Measurements from ENCODE around the gene EPS8L3. TPM values are rescaled to one million over a fixed set of nuclear protein-coding genes. Genes with fewer than 3 reads are reported as not detected.

EPS8L3 gene
- polyA plus RNA-seq, 1 donor (not counting 4 experiments of a cell fraction or from before 2014, with no cell fraction given): not detected

DNA sequence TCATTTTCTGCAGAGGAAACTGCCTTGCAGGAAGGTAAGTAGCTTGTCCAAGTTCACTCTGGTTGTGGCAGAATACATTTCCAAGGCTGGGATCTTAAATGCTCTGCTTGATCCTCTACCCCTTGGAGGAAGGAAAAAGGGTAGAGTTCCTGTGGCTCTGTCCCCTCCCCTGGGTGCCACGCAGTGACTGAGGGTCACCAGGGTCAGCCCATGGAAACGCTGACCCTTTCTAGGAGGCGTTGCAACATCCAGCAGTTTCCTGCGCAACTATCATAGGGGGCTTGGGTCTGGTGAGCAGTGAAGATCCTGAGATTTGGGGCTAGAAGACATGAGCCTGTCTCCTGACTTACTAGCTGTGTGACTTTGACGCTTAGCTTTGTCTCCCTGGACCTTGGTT is 29.4 kb upstream of the EPS8L3 start:
- Histone ChIP-seq H3K79me2 (ENCODE audit: control insufficient read depth, insufficient read depth, low read length) (no peaks in the 10 kb centered on the region), H3K4me2 (ENCODE audit: control insufficient read depth, extremely low read depth, insufficient read depth, low read depth, low read length) (peak overlapping the region; percentile 56), H3K9me3 (ENCODE audit: control insufficient read depth, low read depth, low read length) (no peaks in the 10 kb centered on the region), H3K4me1 (ENCODE audit: control insufficient read depth, extremely low read depth, insufficient read depth, low read length) (peaks cover 22% of the 10 kb centered on the region), H3K9ac (ENCODE audit: control insufficient read depth, extremely low read depth, insufficient read depth, low read length) (no peak overlapping the region), H4K20me1 (ENCODE audit: control insufficient read depth, extremely low read depth, insufficient read depth, low read length) (no peaks in the 10 kb centered on the region), H3K27me3 (ENCODE audit: control insufficient read depth, extremely low read depth, insufficient read depth, low read length) (no peaks in the 10 kb centered on the region), H3K27ac (ENCODE audit: control insufficient read depth, insufficient read depth, low read length) (no peak overlapping the region), H2AFZ (ENCODE audit: control insufficient read depth, low read length) (no peak overlapping the region), H3K4me3 (ENCODE audit: control insufficient read depth in 2 of 3, extremely low read depth in 1 of 3, insufficient read depth in 2 of 3, low read depth in 1 of 3, low read length in 3 of 3) (no peak overlapping the region), H3K9me1 (ENCODE audit: control insufficient read depth, extremely low read depth, insufficient read depth, low read length) (no peaks in the 10 kb centered on the region), H3K36me3 (ENCODE audit: control insufficient read depth in 2 of 2, extremely low read depth in 1 of 2, insufficient read depth in 2 of 2, low read length in 2 of 2) (no peaks in the 10 kb centered on the region)
- TF ChIP-seq, protein P1, sequence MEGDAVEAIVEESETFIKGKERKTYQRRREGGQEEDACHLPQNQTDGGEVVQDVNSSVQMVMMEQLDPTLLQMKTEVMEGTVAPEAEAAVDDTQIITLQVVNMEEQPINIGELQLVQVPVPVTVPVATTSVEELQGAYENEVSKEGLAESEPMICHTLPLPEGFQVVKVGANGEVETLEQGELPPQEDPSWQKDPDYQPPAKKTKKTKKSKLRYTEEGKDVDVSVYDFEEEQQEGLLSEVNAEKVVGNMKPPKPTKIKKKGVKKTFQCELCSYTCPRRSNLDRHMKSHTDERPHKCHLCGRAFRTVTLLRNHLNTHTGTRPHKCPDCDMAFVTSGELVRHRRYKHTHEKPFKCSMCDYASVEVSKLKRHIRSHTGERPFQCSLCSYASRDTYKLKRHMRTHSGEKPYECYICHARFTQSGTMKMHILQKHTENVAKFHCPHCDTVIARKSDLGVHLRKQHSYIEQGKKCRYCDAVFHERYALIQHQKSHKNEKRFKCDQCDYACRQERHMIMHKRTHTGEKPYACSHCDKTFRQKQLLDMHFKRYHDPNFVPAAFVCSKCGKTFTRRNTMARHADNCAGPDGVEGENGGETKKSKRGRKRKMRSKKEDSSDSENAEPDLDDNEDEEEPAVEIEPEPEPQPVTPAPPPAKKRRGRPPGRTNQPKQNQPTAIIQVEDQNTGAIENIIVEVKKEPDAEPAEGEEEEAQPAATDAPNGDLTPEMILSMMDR (optimal IDR thresholded peaks at IDR 0.05 in 1 of 3, IDR thresholded peaks at IDR 0.05 in 1 of 3, conservative IDR thresholded peaks at IDR 0.05 in 1 of 3; ENCODE audit: extremely low read depth in 1 of 3, insufficient read depth in 2 of 3, low read length in 3 of 3): no peak
- TF ChIP-seq EZH2 (IDR thresholded peaks at IDR 0.05; ENCODE audit: low read length): no peak
- FAIRE-seq: no peak
- dilution Hi-C loops (cut with MboI; ENCODE audit: extremely low pct_ligation_motif_present, low sequenced_read_pairs): no loop called here
- no peak for DNase-seq (ENCODE audit: low read depth, low spot score)

DNA sequence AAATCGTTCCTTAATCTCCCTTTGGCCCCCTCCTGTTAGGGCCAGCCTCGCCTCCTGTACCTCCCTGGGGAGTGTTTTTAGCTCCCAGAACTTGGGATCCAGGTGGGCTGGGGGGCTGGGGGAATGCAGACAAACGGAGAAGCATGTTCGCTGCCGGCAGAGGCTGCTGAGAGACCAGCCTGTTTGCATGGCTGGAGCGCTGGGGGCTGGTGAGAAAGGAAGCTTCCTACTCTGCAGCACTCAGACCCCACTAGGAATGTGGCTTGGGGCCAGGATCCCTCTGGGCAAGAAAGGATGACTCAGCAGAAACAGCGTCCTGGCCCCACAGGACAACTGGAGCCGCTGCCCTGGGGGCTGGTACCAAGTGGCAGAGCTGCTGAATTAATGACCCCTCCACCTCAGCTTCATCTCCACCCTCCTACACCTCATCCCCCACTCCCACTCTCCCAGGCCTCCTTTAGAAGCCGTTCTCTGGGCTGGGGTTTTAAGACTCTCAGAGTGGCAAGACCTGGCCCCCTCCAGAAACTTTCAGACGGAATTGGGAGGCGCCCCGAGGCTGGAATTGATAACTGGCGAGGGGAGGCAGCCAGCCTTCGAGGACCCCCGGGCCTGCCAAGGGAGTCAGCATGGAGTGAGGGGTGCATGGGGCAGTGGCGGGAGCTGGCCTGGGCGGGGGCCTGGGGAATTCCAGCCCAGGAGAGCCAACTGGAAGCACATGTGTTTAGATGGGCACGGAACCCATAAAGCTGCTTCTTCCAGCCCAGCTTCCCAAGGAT is 28.5 kb upstream of the EPS8L3 start:
- no peak for TF ChIP-seq EZH2 (IDR thresholded peaks at IDR 0.05; ENCODE audit: low read length)
- TF ChIP-seq, protein P1 (optimal IDR thresholded peaks at IDR 0.05 in 1 of 3, IDR thresholded peaks at IDR 0.05 in 1 of 3, conservative IDR thresholded peaks at IDR 0.05 in 1 of 3; ENCODE audit: extremely low read depth in 1 of 3, insufficient read depth in 2 of 3, low read length in 3 of 3): no peak
- Histone ChIP-seq H3K9ac (ENCODE audit: control insufficient read depth, extremely low read depth, insufficient read depth, low read length) (peak overlapping the region; percentile 15), H3K4me1 (ENCODE audit: control insufficient read depth, extremely low read depth, insufficient read depth, low read length) (peaks cover 25% of the 10 kb centered on the region), H3K27me3 (ENCODE audit: control insufficient read depth, extremely low read depth, insufficient read depth, low read length) (no peaks in the 10 kb centered on the region), H4K20me1 (ENCODE audit: control insufficient read depth, extremely low read depth, insufficient read depth, low read length) (no peaks in the 10 kb centered on the region), H2AFZ (ENCODE audit: control insufficient read depth, low read length) (no peak overlapping the region), H3K9me1 (ENCODE audit: control insufficient read depth, extremely low read depth, insufficient read depth, low read length) (no peaks in the 10 kb centered on the region), H3K4me2 (ENCODE audit: control insufficient read depth, extremely low read depth, insufficient read depth, low read depth, low read length) (peak overlapping the region; percentile 22), H3K4me3 (ENCODE audit: control insufficient read depth in 2 of 3, extremely low read depth in 1 of 3, insufficient read depth in 2 of 3, low read depth in 1 of 3, low read length in 3 of 3) (no peak overlapping the region), H3K79me2 (ENCODE audit: control insufficient read depth, insufficient read depth, low read length) (no peaks in the 10 kb centered on the region), H3K27ac (ENCODE audit: control insufficient read depth, insufficient read depth, low read length) (no peak overlapping the region), H3K9me3 (ENCODE audit: control insufficient read depth, low read depth, low read length) (no peaks in the 10 kb centered on the region), H3K36me3 (ENCODE audit: control insufficient read depth in 2 of 2, extremely low read depth in 1 of 2, insufficient read depth in 2 of 2, low read length in 2 of 2) (no peaks in the 10 kb centered on the region)
- DNase-seq (ENCODE audit: low read depth, low spot score) (no peak), FAIRE-seq (no peak)
- dilution Hi-C loops (cut with MboI; ENCODE audit: extremely low pct_ligation_motif_present, low sequenced_read_pairs): no loop called here

Measured in keratinocyte (primary cell).